K562 (cell line): ENCODE results near the gene MDC1. TPM values are rescaled to one million over a fixed set of nuclear protein-coding genes. Genes with fewer than 3 reads are reported as not detected.

ENCODE experiments used
- ARID4B ChIP-seq: sonication (generic); formaldehyde crosslinking; IDR thresholded peaks from 2 replicates; pipeline ENCODE4 v1.8.0; 2022; ENCODE audit warnings: mild to moderate bottlenecking, missing genetic modification reagents
- BACH1 ChIP-seq: fragments of 200-800 bp; sonication (Bioruptor generic); IDR thresholded peaks from 2 replicates; pipeline ENCODE4 v1.6.1; 2016; ENCODE audit warnings: missing genetic modification characterization, missing compliant biosample characterization
- BRD4 ChIP-seq: fragments of 200-600 bp; sonication (generic); IDR thresholded peaks from 2 replicates; pipeline ENCODE4 v1.6.1; 2017; ENCODE audit warnings: inconsistent platforms
- ELK1 ChIP-seq: sonication (generic); formaldehyde crosslinking; IDR thresholded peaks from 2 replicates; pipeline ENCODE4 v1.8.1; 2022; ENCODE audit warnings: missing genetic modification reagents
- HMG20A ChIP-seq: fragments of 450-650 bp; formaldehyde crosslinking; conservative IDR thresholded peaks from 2 replicates; pipeline ENCODE4 v1.4.0; 2020; ENCODE audit warnings: mild to moderate bottlenecking, mixed read lengths
- HNRNPLL ChIP-seq: fragments of 200-400 bp; formaldehyde crosslinking; IDR thresholded peaks from 2 replicates; pipeline ENCODE4 v1.6.1; 2017; ENCODE audit warnings: low read length, low read depth, mild to moderate bottlenecking; ENCODE audit not compliant: poor library complexity, severe bottlenecking
- L3MBTL2 ChIP-seq: fragments of 450-650 bp; IDR thresholded peaks from 2 replicates; pipeline ENCODE4 v1.6.1; 2016; ENCODE audit warnings: mild to moderate bottlenecking, moderate library complexity
- MIER1 ChIP-seq: fragments of 450-650 bp; IDR thresholded peaks from 2 replicates; pipeline ENCODE4 v1.6.1; 2016; ENCODE audit warnings: antibody characterized with exemption, mild to moderate bottlenecking, low read depth
- NEUROD1 ChIP-seq: fragments of 150-350 bp; IDR thresholded peaks from 2 replicates; pipeline ENCODE4 v1.6.1; 2014; ENCODE audit warnings: borderline replicate concordance, low read length, low read depth; ENCODE audit not compliant: partially characterized antibody
- NFRKB ChIP-seq: fragments of 450-650 bp; IDR thresholded peaks from 2 replicates; pipeline ENCODE4 v1.6.1; 2016; ENCODE audit warnings: low read depth
- NRF1 ChIP-seq, 2 experiments: fragments of 450-650 bp; IDR thresholded peaks in 1 of 2; conservative IDR thresholded peaks in 1 of 2; 2 replicates each; pipeline ENCODE4 v1.6.1; 2014; ENCODE audit warnings: mild to moderate bottlenecking in 2 of 2
- POLR3A ChIP-seq: IDR thresholded peaks from 2 replicates; pipeline ENCODE4 v1.6.1; 2011; ENCODE audit warnings: borderline replicate concordance, mild to moderate bottlenecking, moderate library complexity; ENCODE audit not compliant: insufficient read length, insufficient read depth; ENCODE audit errors: extremely low read depth
- SMAD1 ChIP-seq: fragments of 150-350 bp; IDR thresholded peaks from 2 replicates; pipeline ENCODE4 v1.6.1; 2014; ENCODE audit warnings: low read length, low read depth; ENCODE audit not compliant: partially characterized antibody
- SREBF1 ChIP-seq: fragments of 150-350 bp; IDR thresholded peaks from 2 replicates; pipeline ENCODE4 v1.6.1; 2014; ENCODE audit warnings: antibody characterized with exemption, low read depth, low read length, borderline replicate concordance
- ZBTB9 ChIP-seq: fragments of 450-650 bp; formaldehyde crosslinking; IDR thresholded peaks from 2 replicates; pipeline ENCODE4 v1.4.0; 2020; ENCODE audit warnings: mild to moderate bottlenecking, moderate library complexity
- ZFP30 ChIP-seq: fragments of 250-450 bp; sonication (Bioruptor Pico); IDR thresholded peaks from 2 replicates; pipeline ENCODE4 v1.8.0; 2022; ENCODE audit warnings: moderate library complexity, mild to moderate bottlenecking, inconsistent platforms, borderline replicate concordance
- ZNF133 ChIP-seq: fragments of 250-450 bp; sonication (Bioruptor Pico); IDR thresholded peaks from 2 replicates; pipeline ENCODE4 v1.4.0; 2020; ENCODE audit warnings: mild to moderate bottlenecking
- ZNF561 ChIP-seq: fragments of 450-650 bp; formaldehyde crosslinking; conservative IDR thresholded peaks from 2 replicates; pipeline ENCODE4 v1.4.0; 2020; ENCODE audit warnings: mild to moderate bottlenecking, moderate library complexity
- ZSCAN32 ChIP-seq: fragments of 450-650 bp; formaldehyde crosslinking; IDR thresholded peaks from 2 replicates; pipeline ENCODE4 v1.4.0; 2020; ENCODE audit warnings: mild to moderate bottlenecking, moderate library complexity
- polyA plus RNA-seq, 8 experiments: library from polyadenylated mRNA; depleted of rRNA in 4 of 8; stranded (reverse) in 5 of 8; unstranded in 3 of 8; fragments of >200 nt; fragmentation: Nextera tagmentation in 2 of 8; fragmentation: Illumina TruSeq in 1 of 8; extraction: Ambion mirVana in 2 of 8; extraction: Trizol in 1 of 8; gene quantifications; 2 replicates each; pipeline versions ENCODE4 v1.2.1 to v1.2.3, GENCODE V29; 2011 to 2014; ENCODE audit warnings: inconsistent platforms in 1 of 8, missing spikeins in 1 of 8
- total RNA-seq, 7 experiments: library from RNA; depleted of rRNA in 6 of 7; stranded (reverse); fragments of >200 nt in 6 of 7; fragmentation: Illumina TruSeq in 2 of 7; extraction: Trizol in 2 of 7; gene quantifications; 2 replicates each; pipeline versions ENCODE4 v1.2.1 to v1.2.3, GENCODE V29; 2011 to 2021; ENCODE audit warnings: low replicate concordance in 1 of 7
- TF ChIP-seq, protein P1 (sequence below): fragments of 250-450 bp; sonication (Bioruptor Pico); IDR thresholded peaks from 2 replicates; pipeline ENCODE4 v1.9.0; 2021; ENCODE audit warnings: mild to moderate bottlenecking

The MDC1 gene
- total and polyA plus RNA-seq, 9 of the 15 experiments (the other 6 are each of a cell fraction or from before 2014, with no cell fraction given): 8.2 to 114 (median 20.0) TPM

DNA sequence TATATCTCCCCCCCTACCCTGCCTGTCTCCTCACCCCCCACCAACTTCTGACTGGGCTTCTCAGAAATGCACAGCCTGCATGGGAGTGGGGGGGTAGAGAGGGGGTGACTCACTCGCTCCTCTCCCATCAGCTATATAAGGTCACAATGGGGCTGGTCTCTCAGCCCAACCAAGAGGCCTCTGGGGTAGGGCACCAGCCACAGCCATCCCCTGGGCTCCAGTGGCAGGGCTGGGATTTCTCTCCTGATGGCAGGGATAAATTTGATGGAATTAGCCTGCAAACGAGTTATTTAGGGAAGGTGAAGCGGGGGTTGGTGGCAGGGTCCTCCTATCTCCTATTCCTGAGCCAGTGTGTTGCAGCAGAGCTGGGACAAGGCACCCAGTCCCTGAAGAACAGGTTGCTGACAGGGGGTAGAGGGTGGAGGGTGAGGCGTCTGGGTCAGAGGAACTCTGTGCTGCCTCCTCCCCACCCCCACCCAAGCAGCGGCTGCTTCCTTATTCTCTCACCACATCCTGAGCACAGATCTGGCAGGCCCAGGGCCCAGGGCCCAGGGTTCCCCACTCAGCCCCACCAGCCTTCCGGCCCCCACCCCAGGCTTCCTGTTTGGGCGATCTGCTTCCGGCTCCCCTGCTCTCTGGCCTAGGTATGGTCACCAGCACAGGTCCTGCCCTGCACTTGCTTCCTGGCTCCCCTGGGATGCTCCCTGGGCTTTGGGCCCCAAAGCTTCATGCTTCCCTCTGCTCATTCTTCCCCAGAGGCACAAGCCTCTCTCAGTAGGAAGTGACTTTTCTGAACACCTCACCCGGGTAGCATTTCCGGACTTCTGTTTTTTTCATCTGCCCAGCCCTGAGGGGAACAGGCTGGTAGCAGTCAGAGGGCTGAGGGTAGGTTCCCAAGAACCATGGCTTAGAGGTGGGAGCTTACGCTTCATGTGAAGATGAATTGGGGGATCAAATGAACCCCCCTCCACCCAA is 34.7 kb downstream of the MDC1 start (continued):
- TF ChIP-seq L3MBTL2: peak; percentile 57
- no peak; the same call in 1 of the 2 replicates for TF ChIP-seq MIER1
- TF ChIP-seq, protein P1, sequence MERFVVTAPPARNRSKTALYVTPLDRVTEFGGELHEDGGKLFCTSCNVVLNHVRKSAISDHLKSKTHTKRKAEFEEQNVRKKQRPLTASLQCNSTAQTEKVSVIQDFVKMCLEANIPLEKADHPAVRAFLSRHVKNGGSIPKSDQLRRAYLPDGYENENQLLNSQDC (CRISPR knock-in tag): no peak
- TF ChIP-seq SREBF1: no peak
- no peak for TF ChIP-seq POLR3A
- TF ChIP-seq NEUROD1: peak; percentile 11
- peak; percentile 28 for TF ChIP-seq SMAD1
- TF ChIP-seq ZBTB9: peak; percentile 29; the same call in 1 of the 2 replicates
- TF ChIP-seq HNRNPLL: peak; percentile 38
- TF ChIP-seq ARID4B (CRISPR knock-in tag): peak; percentile 2; the same call in 1 of the 2 replicates
- no peak for TF ChIP-seq ZSCAN32 (CRISPR knock-in tag)
- TF ChIP-seq ELK1 (CRISPR knock-in tag): no peak
- peak; percentile 89 for TF ChIP-seq BRD4
- TF ChIP-seq ZFP30 (CRISPR knock-in tag): no peak
- no peak for TF ChIP-seq HMG20A
- no peak for TF ChIP-seq ZNF133 (CRISPR knock-in tag)
- TF ChIP-seq NFRKB: peak; percentile 30
- TF ChIP-seq NRF1 (conservative IDR thresholded peaks at IDR 0.05 in 1 of 2, IDR thresholded peaks at IDR 0.05 in 1 of 2): peak in 1 of 2 experiments; percentile 51; a peak in 3 of 4 replicates
- TF ChIP-seq BACH1 (tag): no peak
- TF ChIP-seq ZNF561: no peak
